SK-N-SH (cell line): ENCODE data around the gene PDK2. TPM values are rescaled to one million over a fixed set of nuclear protein-coding genes. Genes with fewer than 3 reads are reported as not detected.

Source experiments
- CTCF ChIA-PET: fragments of 300-600, 350-600 bp; formaldehyde crosslinking; extraction: SDS; loops from one replicate; lab custom pipeline; 2021; lab: Yijun Ruan, JAX
- POLR2A ChIA-PET: fragments of 350-600 bp; sonication (Branson Sonifier 250); formaldehyde crosslinking; extraction: SDS; loops from one replicate; lab custom pipeline; 2020; ENCODE audit warnings: antibody characterized with exemption, inconsistent platforms; lab: Yijun Ruan, JAX
- DNase-seq: peaks from one replicate; pipeline ENCODE4 v3.0.0; 2012
- H2AFZ ChIP-seq: fragments of 200-600 bp; sonication (generic); 2 replicates; pipeline ENCODE4 v1.8.1; 2016; ENCODE audit warnings: antibody characterized with exemption, mild to moderate bottlenecking, low read depth
- H3F3A ChIP-seq: fragments of 200-600 bp; sonication (generic); replicated peaks from 2 replicates; pipeline ENCODE3; 2016; ENCODE audit warnings: antibody characterized with exemption, mild to moderate bottlenecking; ENCODE audit not compliant: insufficient read depth
- H3K27ac ChIP-seq, 2 experiments: fragments of 200-500 bp in 1 of 2; fragments of 200-600 bp in 1 of 2; sonication (Bioruptor generic) in 1 of 2; sonication (generic), shearing (Covaris generic) in 1 of 2; 2 replicates each; pipeline versions ENCODE4 v1.5.1 to v1.6.1; 2014 to 2016; ENCODE audit warnings: low read depth in 2 of 2, inconsistent platforms in 1 of 2, low read length in 1 of 2, mild to moderate bottlenecking in 1 of 2, mixed read lengths in 1 of 2
- H3K27me3 ChIP-seq: fragments of 200-600 bp; sonication (generic), shearing (Covaris generic); 2 replicates; pipeline ENCODE4 v1.6.1; 2016; ENCODE audit warnings: mixed run types; ENCODE audit not compliant: insufficient read depth
- H3K36me3 ChIP-seq, 2 experiments: fragments of 200-500 bp in 1 of 2; fragments of 200-600 bp in 1 of 2; sonication (Bioruptor generic) in 1 of 2; sonication (generic) in 1 of 2; replicated peaks in 1 of 2; 2 replicates each; pipeline versions ENCODE3 to v1.5.1; 2014 to 2016; ENCODE audit warnings: low read length in 1 of 2, mild to moderate bottlenecking in 1 of 2; ENCODE audit not compliant: insufficient read depth in 2 of 2, control insufficient read depth in 1 of 2
- H3K4me1 ChIP-seq, 2 experiments: fragments of 200-500 bp in 1 of 2; fragments of 200-600 bp in 1 of 2; sonication (Bioruptor generic) in 1 of 2; sonication (generic), shearing (Covaris generic) in 1 of 2; 2 replicates each; pipeline versions ENCODE4 v1.5.1 to v1.6.1; 2014 to 2016; ENCODE audit warnings: low read depth in 1 of 2, low read length in 1 of 2, mixed run types in 1 of 2; ENCODE audit not compliant: insufficient read depth in 2 of 2, control insufficient read depth in 1 of 2
- H3K4me2 ChIP-seq: fragments of 200-600 bp; sonication (generic), shearing (Covaris generic); 2 replicates; pipeline ENCODE4 v1.6.1; 2017; ENCODE audit warnings: mixed run types
- H3K4me3 ChIP-seq, 2 experiments: fragments of 200-500 bp in 1 of 2; fragments of 200-600 bp in 1 of 2; sonication (Bioruptor generic) in 1 of 2; sonication (generic), shearing (Covaris generic) in 1 of 2; 2 replicates each; pipeline versions ENCODE4 v1.5.1 to v1.8.1; 2014 to 2016; ENCODE audit warnings: low read depth in 2 of 2, inconsistent platforms in 1 of 2, low read length in 1 of 2, mild to moderate bottlenecking in 1 of 2, mixed read lengths in 1 of 2, moderate library complexity in 1 of 2
- H3K79me2 ChIP-seq: fragments of 200-600 bp; sonication (generic); 2 replicates; pipeline ENCODE4 v1.8.1; 2017; ENCODE audit warnings: mild to moderate bottlenecking; ENCODE audit not compliant: insufficient read depth
- H3K9ac ChIP-seq: fragments of 200-600 bp; sonication (generic); 2 replicates; pipeline ENCODE4 v1.6.1; 2017; ENCODE audit warnings: mixed run types
- H3K9me2 ChIP-seq: fragments of 200-600 bp; sonication (generic); 2 replicates; pipeline ENCODE4 v1.6.1; 2017; ENCODE audit warnings: mixed run types
- H3K9me3 ChIP-seq: fragments of 200-600 bp; sonication (generic); 2 replicates; pipeline ENCODE4 v1.6.1; 2017; ENCODE audit warnings: mixed run types, mild to moderate bottlenecking, moderate library complexity
- H4K20me1 ChIP-seq: fragments of 200-600 bp; sonication (generic); 2 replicates; pipeline ENCODE4 v1.6.1; 2017; ENCODE audit warnings: mild to moderate bottlenecking, mixed run types; ENCODE audit not compliant: insufficient read depth
- CHD2 ChIP-seq: fragments of 150-350 bp; IDR thresholded peaks from 2 replicates; pipeline ENCODE4 v1.6.1; 2018; ENCODE audit warnings: low read length; ENCODE audit not compliant: partially characterized antibody
- ELF1 ChIP-seq: IDR thresholded peaks from 2 replicates; pipeline ENCODE4 v1.4.0; 2012
- EP300 ChIP-seq, 2 experiments: IDR thresholded peaks; 2 replicates each; pipeline versions ENCODE4 v1.4.0 to v1.6.1; 2012; ENCODE audit warnings: borderline replicate concordance in 1 of 2, low read depth in 1 of 2, low read length in 1 of 2
- EZH2phosphoT487 ChIP-seq: fragments of 200-600 bp; sonication (generic); IDR thresholded peaks from 2 replicates; pipeline ENCODE4 v1.6.1; 2017; ENCODE audit warnings: low read depth, mixed run types, mild to moderate bottlenecking, antibody characterized with exemption, moderate library complexity, borderline replicate concordance
- GABPA ChIP-seq: IDR thresholded peaks from 2 replicates; pipeline ENCODE4 v1.4.0; 2012; ENCODE audit warnings: low read depth, mild to moderate bottlenecking
- GATA2 ChIP-seq: sonication (generic); formaldehyde crosslinking; IDR thresholded peaks from 2 replicates; pipeline ENCODE4 v1.5.0; 2020; ENCODE audit warnings: mild to moderate bottlenecking, missing genetic modification reagents
- JUND ChIP-seq: IDR thresholded peaks from 2 replicates; pipeline ENCODE4 v1.4.0; 2012
- MAX ChIP-seq: IDR thresholded peaks from 2 replicates; pipeline ENCODE4 v1.4.0; 2012; ENCODE audit warnings: low read depth
- MXI1 ChIP-seq: IDR thresholded peaks from 2 replicates; pipeline ENCODE4 v1.6.1; 2012; ENCODE audit warnings: mild to moderate bottlenecking, low read depth, low read length, improper control_type of control experiment
- RCOR1 ChIP-seq: fragments of 150-350 bp; IDR thresholded peaks from 2 replicates; pipeline ENCODE4 v1.6.1; 2017; ENCODE audit warnings: antibody characterized with exemption, low read length
- RXRA ChIP-seq: IDR thresholded peaks from 2 replicates; pipeline ENCODE4 v1.4.0; 2012; ENCODE audit warnings: low read depth, mild to moderate bottlenecking, borderline replicate concordance
- TAF1 ChIP-seq: IDR thresholded peaks from 2 replicates; pipeline ENCODE4 v1.6.1; 2012; ENCODE audit warnings: low read depth, mild to moderate bottlenecking, low read length, moderate library complexity, borderline replicate concordance
- TCF12 ChIP-seq: IDR thresholded peaks from 2 replicates; pipeline ENCODE4 v1.4.0; 2012
- WGBS: methylation state at CpG from one replicate; pipeline ENCODE4 v1.1.6; 2017; ENCODE audit warnings: low lambda C conversion rate; 5-methylcytosine and 5-hydroxymethylcytosine counted together
- polyA plus RNA-seq, 3 experiments: library from polyadenylated mRNA; depleted of rRNA; stranded (reverse); fragments of >200 nt; gene quantifications; 2 replicates each; pipeline ENCODE4 v1.2.3, GENCODE V29; 2012
- TF ChIP-seq, protein P1 (sequence below): fragments of 200-600 bp; sonication (generic); IDR thresholded peaks from 2 replicates; pipeline ENCODE4 v1.6.1; 2017; ENCODE audit warnings: antibody characterized with exemption, mild to moderate bottlenecking, moderate library complexity
- TF ChIP-seq, protein P2 (sequence below): fragments of 150-350 bp; IDR thresholded peaks from 2 replicates; pipeline ENCODE4 v1.6.1; 2017; ENCODE audit warnings: antibody characterized with exemption, low read length, low read depth, borderline replicate concordance

The PDK2 gene
- polyA plus RNA-seq, 1 of the 3 experiments (the other 2 are of a cell fraction), result 124 TPM

- Histone ChIP-seq H2AFZ (no peak overlapping the region), H4K20me1 (no peaks in the 10 kb centered on the region), H3K4me2 (peak overlapping the region; percentile 96), H3K36me3 (peaks cover 0 to 33% of the 10 kb centered on the region in 2 experiments), H3K27ac (peak overlapping the region; percentile 77 to 100; a peak in 3 of 4 replicates), H3K9me2 (no peaks in the 10 kb centered on the region), H3K9ac (peak overlapping the region; percentile 98)
- DNase-seq, result no peak
- TF ChIP-seq, protein P1, sequence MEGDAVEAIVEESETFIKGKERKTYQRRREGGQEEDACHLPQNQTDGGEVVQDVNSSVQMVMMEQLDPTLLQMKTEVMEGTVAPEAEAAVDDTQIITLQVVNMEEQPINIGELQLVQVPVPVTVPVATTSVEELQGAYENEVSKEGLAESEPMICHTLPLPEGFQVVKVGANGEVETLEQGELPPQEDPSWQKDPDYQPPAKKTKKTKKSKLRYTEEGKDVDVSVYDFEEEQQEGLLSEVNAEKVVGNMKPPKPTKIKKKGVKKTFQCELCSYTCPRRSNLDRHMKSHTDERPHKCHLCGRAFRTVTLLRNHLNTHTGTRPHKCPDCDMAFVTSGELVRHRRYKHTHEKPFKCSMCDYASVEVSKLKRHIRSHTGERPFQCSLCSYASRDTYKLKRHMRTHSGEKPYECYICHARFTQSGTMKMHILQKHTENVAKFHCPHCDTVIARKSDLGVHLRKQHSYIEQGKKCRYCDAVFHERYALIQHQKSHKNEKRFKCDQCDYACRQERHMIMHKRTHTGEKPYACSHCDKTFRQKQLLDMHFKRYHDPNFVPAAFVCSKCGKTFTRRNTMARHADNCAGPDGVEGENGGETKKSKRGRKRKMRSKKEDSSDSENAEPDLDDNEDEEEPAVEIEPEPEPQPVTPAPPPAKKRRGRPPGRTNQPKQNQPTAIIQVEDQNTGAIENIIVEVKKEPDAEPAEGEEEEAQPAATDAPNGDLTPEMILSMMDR, result no peak
- TF ChIP-seq TAF1 (no peak), JUND (no peak), MAX (no peak), RCOR1 (no peak), GABPA (no peak), ELF1 (no peak), TCF12 (no peak), GATA2 (CRISPR knock-in tag) (no peak), CHD2 (no peak), EZH2phosphoT487 (no peak), RXRA (no peak), EP300 (IDR thresholded peaks at IDR 0.05; ENCODE audit: borderline replicate concordance in 1 of 2, low read depth in 1 of 2, low read length in 1 of 2) (no peak), MXI1 (no peak)
- TF ChIP-seq, protein P2, sequence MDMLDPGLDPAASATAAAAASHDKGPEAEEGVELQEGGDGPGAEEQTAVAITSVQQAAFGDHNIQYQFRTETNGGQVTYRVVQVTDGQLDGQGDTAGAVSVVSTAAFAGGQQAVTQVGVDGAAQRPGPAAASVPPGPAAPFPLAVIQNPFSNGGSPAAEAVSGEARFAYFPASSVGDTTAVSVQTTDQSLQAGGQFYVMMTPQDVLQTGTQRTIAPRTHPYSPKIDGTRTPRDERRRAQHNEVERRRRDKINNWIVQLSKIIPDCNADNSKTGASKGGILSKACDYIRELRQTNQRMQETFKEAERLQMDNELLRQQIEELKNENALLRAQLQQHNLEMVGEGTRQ, result no peak
- TF ChIP-seq, all 33 proteins: peak for 0
- ChIA-PET POLR2A (no interaction called here), CTCF (interaction anchor here (1.2 to 9.0 kb wide), 6 partner anchors 15 to 239 kb away, joined by 7 to 126 read pairs (median 30); partner anchors contain the start of genes DLX3 and PDK2)
- Histone ChIP-seq H3K79me2 (peaks cover 96% of the 10 kb centered on the region), H3K4me3 (peak overlapping the region; percentile 90 to 91; a peak in 3 of 4 replicates), H3K4me1 (peaks cover 57 to 67% of the 10 kb centered on the region in 2 experiments), H3K9me3 (no peaks in the 10 kb centered on the region), H3F3A (peaks cover 85% of the 10 kb centered on the region), H3K27me3 (no peaks in the 10 kb centered on the region)
- WGBS, result 71% methylated on average over 9 of the region's 10 CpGs
Measured at GRCh38 chr17:50058296-50058953, 36.7 kb upstream of the PDK2 start.
